ENCODE data around the gene PCSK4.
"Not testable (repeated sequence)": the region's sequence is repeated elsewhere in the genome, so short reads cannot be mapped to it uniquely, and the experiment has no call there.

PCSK4 gene

GRCh38 chr19:1486720-1487575 lies 3.2 kb downstream of the PCSK4 start:
- FAIRE-seq: no peak

- no peak for FAIRE-seq
Measured at GRCh38 chr19:1483979-1484428, 6.1 kb downstream of the PCSK4 start.

- no peak for FAIRE-seq
Measured at GRCh38 chr19:1483131-1483978, 6.8 kb downstream of the PCSK4 start.

- no peak for FAIRE-seq
Measured at GRCh38 chr19:1482361-1483130, 7.6 kb downstream of the PCSK4 start.

- FAIRE-seq: no peak
Measured at GRCh38 chr19:1481893-1482360, 8.2 kb downstream of the PCSK4 start.

GRCh38 chr19:1481224-1481892 lies 8.8 kb downstream of the PCSK4 start:
- FAIRE-seq: no peak

- FAIRE-seq: peak; percentile 97
Measured at GRCh38 chr19:1478934-1479707, 11.0 kb downstream of the PCSK4 start, which contains the start of gene C19orf25. TSS of gene C19orf25 (minus strand) at chr19:1479215. CDS start at chr19:1478903, 312 bp downstream.

GRCh38 chr19:1477056-1477455 lies 13.1 kb downstream of the PCSK4 start:
- FAIRE-seq: not testable (repeated sequence)

GRCh38 chr19:1475751-1476437 lies 14.3 kb downstream of the PCSK4 start:
- no peak for FAIRE-seq

GRCh38 chr19:1474765-1475351 lies 15.3 kb downstream of the PCSK4 start:
- FAIRE-seq: no peak

GRCh38 chr19:1474011-1474764 lies 16.0 kb downstream of the PCSK4 start:
- no peak for FAIRE-seq

GRCh38 chr19:1473085-1473851 lies 16.9 kb downstream of the PCSK4 start:
- FAIRE-seq: no peak

- no peak for FAIRE-seq
Measured at GRCh38 chr19:1472231-1473084, 17.7 kb downstream of the PCSK4 start.

GRCh38 chr19:1471515-1472160 lies 18.5 kb downstream of the PCSK4 start:
- no peak for FAIRE-seq

- no peak for FAIRE-seq
Measured at GRCh38 chr19:1471010-1471514, 19.1 kb downstream of the PCSK4 start.

- FAIRE-seq: no peak
Measured at GRCh38 chr19:1470305-1471009, 19.7 kb downstream of the PCSK4 start.

Measured in endometrium (tissue), 2 donors.